Measurements from ENCODE around the gene TSSK3.
A peak's percentile ranks its signal among the peaks of the same experiment; 100 is the strongest.
"Not testable (repeated sequence)": the region's sequence is repeated elsewhere in the genome, so short reads cannot be mapped to it uniquely, and the experiment has no call there.

TSSK3 gene

GRCh38 chr1:32365445-32365844 is 3.1 kb downstream of the TSSK3 start:
- no peak for DNase-seq

GRCh38 chr1:32367912-32368635 is 5.7 kb downstream of the TSSK3 start:
- DNase-seq = no peak

GRCh38 chr1:32372149-32372756 is 9.9 kb downstream of the TSSK3 start:
- no peak for DNase-seq

- DNase-seq = no peak
These were observed 11.8 kb downstream of the TSSK3 start for GRCh38 chr1:32373996-32374592.

- DNase-seq = no peak
These were observed 13.9 kb downstream of the TSSK3 start for GRCh38 chr1:32376199-32376598.

GRCh38 chr1:32377541-32378220 is 15.3 kb downstream of the TSSK3 start:
- no peak for DNase-seq

GRCh38 chr1:32380057-32380456 is 17.7 kb downstream of the TSSK3 start:
- DNase-seq = no peak

GRCh38 chr1:32386676-32387392 is 24.5 kb downstream of the TSSK3 start:
- no peak for DNase-seq

- DNase-seq = no peak
These were observed 26.3 kb downstream of the TSSK3 start for GRCh38 chr1:32388641-32389040.

- DNase-seq = no peak
These were observed 28.8 kb downstream of the TSSK3 start for GRCh38 chr1:32390904-32391870.

- DNase-seq = no peak
These were observed 30.0 kb downstream of the TSSK3 start for GRCh38 chr1:32392325-32392724.

- DNase-seq = no peak
These were observed 30.8 kb downstream of the TSSK3 start for GRCh38 chr1:32393136-32393535.

GRCh38 chr1:32393832-32394140 is 31.4 kb downstream of the TSSK3 start:
- no peak for DNase-seq

- peak; percentile 97 for DNase-seq
These were observed 32.0 kb downstream of the TSSK3 start, which contains the start of gene BSDC1 for GRCh38 chr1:32394141-32394889. TSS of gene BSDC1 (minus strand) at chr1:32394441. CDS start at chr1:32394414, 27 bp downstream.

GRCh38 chr1:32394890-32395432 is 32.6 kb downstream of the TSSK3 start:
- DNase-seq = peak; percentile 11

- not testable (repeated sequence) for DNase-seq
These were observed 34.2 kb downstream of the TSSK3 start for GRCh38 chr1:32396524-32396923.

- no peak for DNase-seq
These were observed 36.1 kb downstream of the TSSK3 start for GRCh38 chr1:32398401-32398800.

- no peak for DNase-seq
These were observed 37.5 kb downstream of the TSSK3 start for GRCh38 chr1:32399843-32400242.

- DNase-seq = peak; percentile 6
These were observed 38.7 kb downstream of the TSSK3 start for GRCh38 chr1:32400876-32401631.

- DNase-seq = no peak
These were observed 42.6 kb downstream of the TSSK3 start for GRCh38 chr1:32404946-32405345.

Measured in NCI-H1417 treated with DMSO at 0.1 percent for 48 hours (cell line).